NCI-H2081 (cell line): ENCODE results near the gene RINT1.
"Not testable (repeated sequence)": the region's sequence is repeated elsewhere in the genome, so short reads cannot be mapped to it uniquely, and the experiment has no call there.

Source experiments
- DNase-seq, 2 experiments: peaks; one replicate each; lab custom pipeline; 2025; lab: John Stamatoyannopoulos, UW

Gene RINT1

GRCh38 chr7:105531792-105532671 lies at the start of gene RINT1:
Gene RINT1 (plus strand): TSS chr7:105532201. CDS start chr7:105532316, 115 bp downstream.
- DNase-seq = peak; percentile 94 to 95

- peak; percentile 7 to 44 for DNase-seq
These were observed 44.1 kb upstream of the RINT1 start for GRCh38 chr7:105487579-105488571.

GRCh38 chr7:105489409-105489808 lies 42.6 kb upstream of the RINT1 start:
- no peak for DNase-seq

- no peak for DNase-seq
These were observed 38.6 kb upstream of the RINT1 start for GRCh38 chr7:105493196-105493922.

DNA sequence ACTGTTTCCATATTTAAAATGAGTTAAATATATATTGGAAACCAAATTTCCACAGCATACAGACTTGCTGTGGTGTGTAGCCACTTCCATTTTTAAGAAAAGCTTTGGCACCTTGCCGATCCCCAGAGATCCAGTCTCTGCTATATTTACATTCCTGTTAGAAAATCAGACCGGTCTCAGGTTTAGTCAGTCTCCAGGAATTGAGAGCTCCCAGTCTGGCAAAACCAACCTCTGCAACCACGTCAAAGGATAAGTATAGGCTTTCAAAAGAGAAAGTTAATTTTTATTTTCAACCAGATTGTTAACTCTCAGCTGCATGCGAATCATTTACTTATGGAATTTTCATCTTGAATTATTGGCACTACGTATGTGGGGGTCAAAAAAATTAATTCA lies 38.1 kb upstream of the RINT1 start:
- DNase-seq = no peak

GRCh38 chr7:105496521-105496920 lies 35.5 kb upstream of the RINT1 start:
- DNase-seq = no peak

GRCh38 chr7:105497016-105497415 lies 35.0 kb upstream of the RINT1 start:
- no peak for DNase-seq

DNA sequence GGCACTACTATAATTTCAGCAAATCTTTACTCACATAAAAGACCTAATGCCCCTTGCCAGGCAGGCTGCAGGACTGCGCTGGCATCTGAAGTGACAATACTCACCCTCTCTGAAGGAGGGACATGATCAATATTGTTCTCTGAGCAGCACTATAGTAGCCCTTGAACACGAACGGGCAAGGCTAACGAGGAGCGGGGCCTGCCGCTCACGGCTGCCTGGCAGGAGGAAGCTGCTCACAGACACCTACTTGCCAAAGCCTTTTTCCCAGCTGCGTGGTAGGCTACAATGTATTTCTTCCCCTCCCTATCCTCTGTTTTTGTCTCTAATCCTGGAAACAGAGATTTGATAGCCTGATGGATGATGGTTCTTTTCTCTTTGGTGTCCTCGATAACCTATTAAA lies 29.8 kb upstream of the RINT1 start:
- DNase-seq = no peak

DNA sequence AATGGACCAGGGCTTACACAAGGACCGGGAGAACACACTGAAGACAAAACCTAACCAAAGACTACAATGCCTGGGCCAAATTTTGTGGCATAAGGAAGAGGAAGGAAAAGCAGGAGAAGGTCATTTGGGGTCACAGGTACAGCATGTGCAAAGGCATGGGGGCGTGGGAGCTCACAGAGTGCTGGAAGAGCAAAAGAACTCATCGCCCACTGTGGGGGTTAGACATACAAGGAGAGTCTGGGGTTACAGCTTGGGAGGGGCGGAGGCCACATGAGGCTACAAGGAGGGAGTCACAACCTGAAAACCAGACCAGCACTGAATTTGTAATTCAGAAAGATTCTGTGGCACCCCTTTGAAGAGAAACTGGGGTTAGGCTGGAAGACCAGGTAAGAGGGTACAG lies 19.6 kb upstream of the RINT1 start:
- no peak for DNase-seq

- no peak for DNase-seq
These were observed 19.0 kb upstream of the RINT1 start for GRCh38 chr7:105512926-105513526.

DNA sequence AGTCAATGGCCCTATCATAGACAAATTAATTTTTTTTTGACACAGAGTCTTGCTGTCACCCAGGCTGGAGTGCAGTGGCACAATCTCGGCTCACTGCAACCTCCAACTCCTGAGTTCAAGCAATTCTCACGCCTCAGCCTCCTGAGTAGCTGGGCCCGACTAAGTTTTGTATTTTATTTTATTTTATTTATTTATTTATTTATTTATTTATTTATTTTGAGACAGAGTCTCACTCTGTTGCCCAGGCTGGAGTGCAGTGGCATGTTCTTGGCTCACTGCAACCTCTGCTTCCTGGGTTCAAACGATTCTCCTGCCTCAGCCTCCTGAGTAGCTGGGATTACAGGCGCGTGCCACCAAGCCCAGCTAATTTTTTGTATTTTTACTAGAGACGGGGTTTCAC lies 16.4 kb upstream of the RINT1 start:
- not testable (repeated sequence) for DNase-seq

DNA sequence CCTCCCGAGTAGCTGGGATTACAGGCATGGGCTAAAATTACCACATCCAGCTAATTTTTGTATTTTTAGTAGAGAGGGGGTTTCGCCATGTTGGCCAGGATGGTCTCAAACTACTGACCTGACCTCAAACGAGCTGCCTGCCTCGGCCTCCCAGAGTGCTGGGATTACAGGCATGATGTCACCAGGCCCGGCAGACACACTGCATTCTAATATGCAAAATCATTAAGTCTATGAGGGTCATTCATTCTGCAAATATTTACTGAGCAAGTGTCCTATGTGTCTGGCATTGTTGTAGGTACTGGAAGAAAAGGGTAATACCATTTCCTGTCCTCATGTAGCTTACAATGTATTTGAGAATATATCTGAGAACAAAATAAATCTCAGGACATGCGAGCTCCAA lies 12.6 kb upstream of the RINT1 start:
- no peak for DNase-seq

DNA sequence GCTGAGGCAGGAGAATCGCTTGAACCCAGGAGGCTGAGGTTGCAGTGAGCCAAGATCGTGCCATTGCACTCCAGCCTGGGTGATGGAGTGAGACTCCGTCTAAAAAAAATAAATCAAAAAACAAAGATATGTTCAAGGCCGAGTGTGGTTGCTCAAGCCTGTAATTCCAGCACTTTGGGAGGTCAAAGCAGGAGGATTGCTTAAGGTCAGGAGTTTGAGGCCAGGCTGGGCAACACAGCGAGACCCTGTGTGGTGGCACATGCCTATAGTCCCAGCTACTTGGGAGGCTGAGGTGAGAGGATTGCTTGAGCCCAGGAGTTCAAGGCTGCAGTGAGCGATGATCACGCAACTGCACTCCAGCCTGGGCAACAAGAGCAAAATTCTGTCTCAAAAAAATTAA lies 11.4 kb upstream of the RINT1 start:
- DNase-seq = not testable (repeated sequence)

GRCh38 chr7:105521027-105521716 lies 10.8 kb upstream of the RINT1 start:
- peak; percentile 48 to 79 for DNase-seq

DNA sequence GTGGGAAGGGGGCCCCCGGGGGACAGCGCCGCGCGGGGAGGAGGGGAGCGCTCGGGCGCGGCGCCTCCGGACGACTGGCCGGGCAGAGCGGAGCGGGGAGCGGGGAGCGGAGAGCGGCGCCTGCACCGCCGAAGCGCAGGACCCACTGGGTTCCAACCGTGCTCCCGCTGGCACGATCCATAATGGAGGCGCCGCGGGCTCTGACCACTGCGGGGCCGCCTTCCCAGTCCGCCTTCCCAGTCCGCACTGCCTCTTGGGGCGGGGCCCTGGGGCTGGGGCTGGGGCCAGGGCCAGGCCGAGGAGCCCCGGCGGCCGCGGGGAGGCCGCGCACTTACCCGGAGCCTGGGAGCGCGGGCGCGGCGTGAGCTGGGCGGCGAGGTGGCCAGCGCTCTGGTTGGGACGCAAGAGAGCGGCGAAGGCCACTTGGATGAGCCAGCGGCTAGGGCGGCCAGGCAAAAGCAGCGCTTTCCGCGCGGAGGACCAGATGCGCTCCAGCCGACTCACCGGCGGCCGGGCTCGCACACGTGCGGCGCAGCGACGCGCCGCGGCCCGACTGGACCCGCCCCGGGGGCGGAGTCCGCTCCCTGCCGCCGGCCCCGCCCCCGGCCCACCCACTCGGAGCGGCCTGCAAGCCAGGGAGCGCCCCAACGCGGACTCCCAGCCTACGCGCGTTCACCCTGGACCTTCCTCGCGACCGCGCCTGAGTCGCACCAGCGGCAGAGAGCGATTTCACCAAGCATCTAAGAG lies 10.1 kb upstream of the RINT1 start, which contains the start of gene PUS7:
PUS7 (minus strand) TSS at position 555 of the 747 bp plus-strand sequence. CDS start 13,759 bp downstream, outside the sequence.
- peak; percentile 92 to 94 for DNase-seq

DNA sequence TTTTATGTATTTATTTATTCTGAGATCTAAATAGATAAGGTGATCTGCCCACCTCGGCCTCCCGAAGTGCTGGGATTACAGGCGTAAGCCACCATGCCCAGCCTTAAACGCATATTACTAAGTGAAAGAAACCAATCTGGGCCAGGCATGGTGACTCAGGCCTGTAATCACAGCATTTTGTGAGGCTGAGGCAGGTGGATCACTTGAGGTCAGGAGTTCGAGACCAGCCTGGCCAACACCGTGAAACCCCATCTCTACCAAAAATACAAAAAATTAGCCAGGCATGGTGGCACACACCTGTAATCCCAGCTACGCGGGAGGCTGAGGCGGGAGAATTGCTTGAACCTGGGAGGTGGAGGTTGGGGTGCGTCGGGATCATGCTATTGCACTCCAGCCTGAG lies 7.6 kb upstream of the RINT1 start:
- DNase-seq = not testable (repeated sequence)

- no peak for DNase-seq
These were observed 7.2 kb upstream of the RINT1 start for GRCh38 chr7:105524840-105525239.

DNA sequence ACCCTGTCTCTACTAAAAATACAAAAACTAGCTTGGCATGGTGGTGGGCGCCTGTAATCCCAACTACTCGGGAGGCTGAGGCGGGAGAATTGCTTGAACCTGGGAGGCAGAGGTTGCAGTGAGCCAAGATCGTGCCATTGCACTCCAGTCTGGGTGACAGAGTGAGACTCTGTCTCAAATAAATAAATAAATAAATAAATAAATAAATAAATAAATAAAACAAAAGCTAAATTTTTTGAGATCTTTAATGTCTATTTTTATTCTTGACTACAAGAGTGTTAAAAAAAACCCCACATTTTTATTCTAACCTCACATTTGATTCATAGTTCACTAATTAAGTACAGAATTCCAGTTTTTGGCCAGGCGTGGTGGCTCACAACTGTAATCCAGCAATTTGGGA lies 4.3 kb upstream of the RINT1 start:
- not testable (repeated sequence) for DNase-seq

DNA sequence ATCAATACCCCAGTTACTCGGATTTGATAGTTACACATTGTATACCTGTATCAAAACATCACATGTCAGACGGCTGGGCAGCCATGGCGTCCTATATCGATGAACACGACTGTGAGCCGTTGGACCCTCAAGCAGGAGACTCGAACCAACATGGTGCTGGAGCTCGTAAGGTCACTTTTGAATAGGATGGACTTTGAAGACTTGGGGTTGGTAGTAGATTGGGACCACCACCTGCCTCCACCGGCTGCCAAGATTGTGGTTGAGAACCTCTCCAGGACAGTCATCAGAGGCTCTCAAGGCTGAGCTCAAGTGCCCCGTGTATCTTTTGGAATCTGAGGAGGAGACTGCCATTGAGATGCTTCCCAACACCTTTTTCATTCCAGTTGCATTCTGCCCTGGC lies 1.9 kb upstream of the RINT1 start:
- no peak for DNase-seq

DNA sequence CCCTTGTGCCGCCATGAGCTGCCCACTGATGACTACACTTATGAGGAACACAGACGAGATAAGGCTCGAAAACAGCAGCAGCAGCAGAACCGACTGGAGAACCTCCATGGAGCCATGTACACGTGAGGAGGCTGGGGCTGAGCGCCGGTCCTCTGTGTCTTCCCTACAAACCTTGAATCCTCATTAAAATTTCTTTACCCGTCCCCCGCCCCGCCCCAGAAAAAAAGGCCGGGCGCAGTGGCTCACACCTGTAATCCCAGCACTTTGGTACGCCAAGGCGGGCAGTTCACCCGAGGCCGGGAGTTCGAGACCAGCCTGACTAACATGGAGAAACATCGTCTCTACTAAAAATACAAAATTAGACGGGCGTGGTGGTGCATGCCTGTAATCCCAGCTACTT lies 1.5 kb upstream of the RINT1 start:
- no peak for DNase-seq
